Left ventricle myocardium inferior (tissue), 1 donor: Measurements from ENCODE around the gene DIABLO. TPM values are rescaled to one million over a fixed set of nuclear protein-coding genes. Genes with fewer than 3 reads are reported as not detected.
A peak's percentile ranks its signal among the peaks of the same experiment; 100 is the strongest.

Source experiments
- DNase-seq: peaks from one replicate; pipeline ENCODE4 v3.0.0-alpha.2; 2020
- H3K27ac ChIP-seq: fragments of 200-600 bp; replicated peaks from 2 replicates; pipeline ENCODE4 v1.8.0; 2021
- H3K27me3 ChIP-seq: fragments of 200-600 bp; 2 replicates; pipeline ENCODE4 v1.8.0; 2021; ENCODE audit warnings: low read depth
- H3K36me3 ChIP-seq: fragments of 200-600 bp; 2 replicates; pipeline ENCODE4 v1.8.0; 2021
- H3K4me1 ChIP-seq: fragments of 200-600 bp; 2 replicates; pipeline ENCODE4 v1.8.0; 2021
- H3K4me3 ChIP-seq: fragments of 200-600 bp; 2 replicates; pipeline ENCODE4 v1.8.0; 2021; ENCODE audit warnings: mild to moderate bottlenecking, moderate library complexity
- H3K9me3 ChIP-seq: fragments of 200-600 bp; replicated peaks from 2 replicates; pipeline ENCODE4 v1.8.0; 2021
- intact Hi-C: fragments of 100-400 bp; cut with micrococcal nuclease; formaldehyde crosslinking; loops from one replicate; pipeline ENCODE4 v1.11.0; 2022
- total RNA-seq: library from RNA; stranded (reverse); fragmentation: NEBNext Ultra II Directional; extraction: Animal tissue kit (Norgen Biotek cat#: 25700); gene quantifications from one replicate; pipeline ENCODE4 v1.2.1, GENCODE V29; 2021
- TF ChIP-seq, protein P1 (sequence below): fragments of 200-600 bp; IDR thresholded peaks from 2 replicates; pipeline ENCODE4 v1.8.0; 2021; ENCODE audit warnings: antibody characterized with exemption, mild to moderate bottlenecking, borderline replicate concordance
- donor health status: DM: no; HTN: yes; CAD: no; lungs with severe emphysema.

DIABLO gene
- total RNA-seq, 1 donor from 2014 or later = 29.7 TPM

DNA sequence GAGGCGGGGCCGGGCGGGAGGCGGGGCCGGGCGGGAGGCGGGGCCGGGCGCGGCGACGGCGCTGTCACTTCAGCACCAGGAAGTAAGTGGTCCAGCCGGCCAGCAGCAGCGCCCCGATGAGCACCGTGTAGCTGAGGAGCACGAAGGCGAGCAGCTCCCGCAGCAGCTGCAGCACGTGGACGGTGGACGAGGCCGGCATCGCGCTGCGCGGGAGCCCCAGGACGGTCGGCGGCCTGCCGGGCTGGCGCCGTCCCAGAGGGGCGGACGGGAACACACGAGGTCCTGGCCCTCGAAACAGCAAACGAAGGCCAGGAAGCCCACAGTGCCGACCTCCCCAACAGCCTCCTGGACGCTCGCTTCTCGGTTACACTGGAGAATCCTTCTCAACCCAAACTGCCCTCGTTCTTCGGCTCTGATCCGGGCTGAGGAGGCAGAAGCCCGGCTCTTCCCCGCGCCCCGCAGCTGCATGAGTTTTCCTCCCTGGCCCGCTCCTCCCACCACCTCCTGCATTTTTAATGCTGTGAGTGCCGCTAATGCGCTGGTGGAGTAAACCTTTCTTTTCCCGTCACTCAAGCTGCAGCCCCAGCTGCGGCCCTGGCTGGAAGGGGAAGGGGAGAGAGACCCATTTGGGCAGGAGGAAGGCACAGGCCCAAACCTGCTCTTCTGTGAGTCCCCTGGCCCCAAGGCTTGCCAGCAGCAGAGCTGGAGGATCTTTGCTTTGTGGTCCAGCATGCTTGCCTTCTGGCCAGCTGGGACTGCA lies 694 bp upstream of the DIABLO start:
- no peaks in the 10 kb centered on the region for H3K27me3 ChIP-seq
- peak overlapping the region; percentile 79 for H3K4me3 ChIP-seq
- peak overlapping the region; percentile 51 for H3K27ac ChIP-seq
- H3K36me3 ChIP-seq = peaks cover 40% of the 10 kb centered on the region
- no peak for DNase-seq
- TF ChIP-seq, protein P1, sequence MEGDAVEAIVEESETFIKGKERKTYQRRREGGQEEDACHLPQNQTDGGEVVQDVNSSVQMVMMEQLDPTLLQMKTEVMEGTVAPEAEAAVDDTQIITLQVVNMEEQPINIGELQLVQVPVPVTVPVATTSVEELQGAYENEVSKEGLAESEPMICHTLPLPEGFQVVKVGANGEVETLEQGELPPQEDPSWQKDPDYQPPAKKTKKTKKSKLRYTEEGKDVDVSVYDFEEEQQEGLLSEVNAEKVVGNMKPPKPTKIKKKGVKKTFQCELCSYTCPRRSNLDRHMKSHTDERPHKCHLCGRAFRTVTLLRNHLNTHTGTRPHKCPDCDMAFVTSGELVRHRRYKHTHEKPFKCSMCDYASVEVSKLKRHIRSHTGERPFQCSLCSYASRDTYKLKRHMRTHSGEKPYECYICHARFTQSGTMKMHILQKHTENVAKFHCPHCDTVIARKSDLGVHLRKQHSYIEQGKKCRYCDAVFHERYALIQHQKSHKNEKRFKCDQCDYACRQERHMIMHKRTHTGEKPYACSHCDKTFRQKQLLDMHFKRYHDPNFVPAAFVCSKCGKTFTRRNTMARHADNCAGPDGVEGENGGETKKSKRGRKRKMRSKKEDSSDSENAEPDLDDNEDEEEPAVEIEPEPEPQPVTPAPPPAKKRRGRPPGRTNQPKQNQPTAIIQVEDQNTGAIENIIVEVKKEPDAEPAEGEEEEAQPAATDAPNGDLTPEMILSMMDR = no peak
- peaks cover 41% of the 10 kb centered on the region for H3K4me1 ChIP-seq
- no peaks in the 10 kb centered on the region for H3K9me3 ChIP-seq
- intact Hi-C loops = no loop called here

DNA sequence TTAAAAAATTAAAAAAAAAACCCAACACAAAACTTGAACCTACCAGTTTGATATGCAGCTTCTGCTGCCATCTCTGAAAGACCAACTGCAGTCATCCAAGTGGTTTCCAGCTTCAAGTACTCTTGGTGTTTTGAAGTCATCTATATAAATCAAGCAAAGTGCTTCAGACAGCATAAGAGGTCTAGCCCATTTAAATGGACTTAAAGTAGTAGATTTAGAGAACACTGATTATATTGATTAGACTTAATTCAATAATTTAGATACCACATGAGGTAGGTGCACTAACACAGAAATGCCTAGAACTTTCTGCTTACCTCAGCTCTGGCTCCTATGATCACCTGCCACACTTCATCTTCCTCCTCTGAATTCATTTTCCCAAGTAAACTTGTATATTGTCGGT lies 9.4 kb downstream of the DIABLO start:
- H3K4me1 ChIP-seq = no peaks in the 10 kb centered on the region
- H3K36me3 ChIP-seq = peaks cover 99% of the 10 kb centered on the region
- no peaks in the 10 kb centered on the region for H3K27me3 ChIP-seq
- no peaks in the 10 kb centered on the region for H3K9me3 ChIP-seq
- intact Hi-C loops = no loop called here
- no peak overlapping the region for H3K4me3 ChIP-seq
- TF ChIP-seq, protein P1 = no peak
- no peak overlapping the region for H3K27ac ChIP-seq
- DNase-seq = no peak

DNA sequence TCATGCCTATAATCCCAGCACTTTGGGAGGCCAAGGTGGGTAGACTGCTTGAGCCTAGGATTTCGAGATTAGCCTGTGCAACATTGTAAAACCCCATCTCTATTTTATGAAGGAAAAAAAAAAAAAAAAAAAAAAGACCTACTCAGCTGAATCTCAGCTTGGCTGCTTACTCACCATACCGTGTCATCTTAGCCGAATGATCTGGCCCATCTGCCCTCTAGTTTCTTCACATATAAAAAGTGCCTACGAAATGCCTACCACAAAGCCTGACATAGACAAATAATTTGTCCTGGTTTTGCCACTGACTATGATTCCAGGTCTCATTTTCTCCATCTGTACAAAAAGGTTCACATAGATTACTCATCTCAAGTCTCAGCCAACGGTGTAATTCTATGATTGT lies 10.1 kb downstream of the DIABLO start:
- H3K9me3 ChIP-seq = no peaks in the 10 kb centered on the region
- TF ChIP-seq, protein P1 = no peak
- no peak for DNase-seq

DNA sequence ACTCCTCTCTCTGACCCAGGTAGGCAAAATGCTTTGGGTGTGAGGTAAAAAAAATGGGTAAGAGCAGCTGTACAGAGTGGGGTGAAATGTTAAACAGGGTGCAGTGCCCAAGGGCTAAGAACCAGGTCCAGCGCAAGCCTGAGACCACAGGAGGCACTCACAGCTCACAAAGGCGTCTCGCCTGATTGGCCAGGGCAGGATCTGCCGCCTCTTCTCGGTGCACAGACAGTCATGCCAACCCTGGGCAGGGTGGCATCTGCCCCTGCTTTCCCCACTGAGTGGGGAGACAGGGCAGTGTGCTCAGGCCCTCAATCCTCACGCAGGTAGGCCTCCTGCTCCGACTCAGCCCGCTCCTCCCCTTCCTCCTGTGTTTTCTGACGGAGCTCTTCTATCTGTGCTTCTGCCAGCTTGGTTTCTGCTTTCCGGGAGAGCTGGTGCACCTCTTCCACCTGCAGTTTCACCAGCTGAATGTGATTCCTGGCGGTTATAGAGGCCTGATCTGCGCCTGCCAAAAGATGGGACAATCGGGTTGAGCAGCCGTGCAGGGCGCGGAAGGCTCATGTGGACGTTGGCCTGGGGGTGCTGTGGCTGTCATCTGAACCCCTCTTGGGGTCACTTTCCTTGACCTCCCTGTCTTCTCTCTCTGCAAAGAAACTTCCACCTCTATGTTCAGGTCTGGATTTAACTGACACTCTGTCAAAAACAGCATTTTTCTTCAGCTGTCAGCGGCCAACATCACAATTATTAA lies 17.6 kb downstream of the DIABLO start:
- no peak for DNase-seq
- peaks cover 13% of the 10 kb centered on the region for H3K4me1 ChIP-seq
- H3K36me3 ChIP-seq = peaks cover 69% of the 10 kb centered on the region
- H3K27me3 ChIP-seq = peaks cover 22% of the 10 kb centered on the region
- H3K9me3 ChIP-seq = no peaks in the 10 kb centered on the region
- TF ChIP-seq, protein P1 = no peak
- no peak overlapping the region for H3K4me3 ChIP-seq
- intact Hi-C loops = no loop called here
- H3K27ac ChIP-seq = no peak overlapping the region

More for the DNA sequence above, 10.1 kb downstream of the DIABLO start:
- Histone ChIP-seq H3K27ac (no peak overlapping the region), H3K4me3 (no peak overlapping the region), H3K4me1 (no peaks in the 10 kb centered on the region), H3K27me3 (no peaks in the 10 kb centered on the region), H3K36me3 (peaks cover 99% of the 10 kb centered on the region)
- intact Hi-C loops = no loop called here

DNA sequence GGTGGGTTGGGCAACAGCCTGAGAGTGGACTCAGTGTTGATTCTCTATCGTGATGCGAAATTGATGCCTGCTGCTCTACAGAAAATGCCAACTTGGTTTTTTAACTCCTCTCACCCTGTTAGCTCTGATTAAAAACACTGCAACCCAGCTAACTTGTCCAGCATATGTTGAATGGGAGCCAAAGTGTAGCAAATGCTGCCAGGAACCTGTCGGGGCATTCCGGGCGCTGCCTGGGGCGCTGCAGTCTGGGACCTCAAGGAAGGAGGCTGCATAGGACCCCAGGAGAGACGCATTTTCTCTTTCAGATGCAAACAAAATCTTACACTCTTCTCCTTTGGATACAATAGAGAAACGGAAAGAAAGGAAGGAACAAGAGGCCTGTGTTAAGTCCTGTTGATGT lies 18.5 kb downstream of the DIABLO start:
- no peak overlapping the region for H3K4me3 ChIP-seq
- intact Hi-C loops = no loop called here
- H3K27me3 ChIP-seq = peaks cover 31% of the 10 kb centered on the region
- no peak for DNase-seq
- no peak overlapping the region for H3K27ac ChIP-seq
- peaks cover 60% of the 10 kb centered on the region for H3K36me3 ChIP-seq
- TF ChIP-seq, protein P1 = no peak
- H3K9me3 ChIP-seq = no peaks in the 10 kb centered on the region
- peaks cover 20% of the 10 kb centered on the region for H3K4me1 ChIP-seq
